ENCODE measurements around the gene GPR162.

DNA sequence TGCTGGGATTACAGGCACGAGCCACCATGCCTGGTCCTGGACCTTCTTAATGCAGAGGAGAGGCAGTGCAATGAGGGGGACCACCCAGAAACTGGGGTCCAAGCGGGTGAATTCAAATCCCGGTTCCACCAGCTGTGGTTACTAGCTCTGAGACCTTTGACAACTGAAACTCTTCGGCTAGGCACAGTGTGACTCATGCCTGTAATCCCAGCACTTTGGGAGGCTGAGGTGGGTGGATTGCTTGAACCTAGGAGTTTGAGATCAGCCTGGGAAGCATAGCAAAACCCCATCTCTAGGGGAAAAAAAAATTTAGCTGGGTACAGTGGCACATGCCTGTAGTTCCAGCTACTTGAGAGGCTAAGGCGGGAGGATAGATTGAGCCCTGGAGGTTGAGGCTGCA is 37.3 kb upstream of the GPR162 start:
- no peak for TF ChIP-seq EZH2 (IDR thresholded peaks at IDR 0.05; ENCODE audit: low read length)
- TF ChIP-seq, protein P1, sequence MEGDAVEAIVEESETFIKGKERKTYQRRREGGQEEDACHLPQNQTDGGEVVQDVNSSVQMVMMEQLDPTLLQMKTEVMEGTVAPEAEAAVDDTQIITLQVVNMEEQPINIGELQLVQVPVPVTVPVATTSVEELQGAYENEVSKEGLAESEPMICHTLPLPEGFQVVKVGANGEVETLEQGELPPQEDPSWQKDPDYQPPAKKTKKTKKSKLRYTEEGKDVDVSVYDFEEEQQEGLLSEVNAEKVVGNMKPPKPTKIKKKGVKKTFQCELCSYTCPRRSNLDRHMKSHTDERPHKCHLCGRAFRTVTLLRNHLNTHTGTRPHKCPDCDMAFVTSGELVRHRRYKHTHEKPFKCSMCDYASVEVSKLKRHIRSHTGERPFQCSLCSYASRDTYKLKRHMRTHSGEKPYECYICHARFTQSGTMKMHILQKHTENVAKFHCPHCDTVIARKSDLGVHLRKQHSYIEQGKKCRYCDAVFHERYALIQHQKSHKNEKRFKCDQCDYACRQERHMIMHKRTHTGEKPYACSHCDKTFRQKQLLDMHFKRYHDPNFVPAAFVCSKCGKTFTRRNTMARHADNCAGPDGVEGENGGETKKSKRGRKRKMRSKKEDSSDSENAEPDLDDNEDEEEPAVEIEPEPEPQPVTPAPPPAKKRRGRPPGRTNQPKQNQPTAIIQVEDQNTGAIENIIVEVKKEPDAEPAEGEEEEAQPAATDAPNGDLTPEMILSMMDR (optimal IDR thresholded peaks at IDR 0.05 in 1 of 3, IDR thresholded peaks at IDR 0.05 in 1 of 3, conservative IDR thresholded peaks at IDR 0.05 in 1 of 3; ENCODE audit: extremely low read depth in 1 of 3, insufficient read depth in 2 of 3, low read length in 3 of 3), result no peak
